HAP-1 (cell line): Measurements from ENCODE around the gene TREML2.

Experiments used
- DNase-seq, 2 experiments: peaks; one replicate each; pipeline ENCODE4 v3.0.0-alpha.2; 2016 to 2020; ENCODE audit warnings: low spot score in 2 of 2
- H3K27me3 ChIP-seq: fragments of 250-450 bp; sonication (Bioruptor Pico); 2 replicates; pipeline ENCODE4 v1.5.1; 2020; ENCODE audit warnings: low read depth, mild to moderate bottlenecking, moderate library complexity
- H3K36me3 ChIP-seq: fragments of 250-450 bp; sonication (Bioruptor Pico); replicated peaks from 2 replicates; pipeline ENCODE4 v1.5.1; 2020; ENCODE audit warnings: mild to moderate bottlenecking
- H3K4me1 ChIP-seq: fragments of 250-450 bp; sonication (Bioruptor Pico); 2 replicates; pipeline ENCODE4 v1.5.1; 2020; ENCODE audit warnings: mild to moderate bottlenecking
- H3K4me3 ChIP-seq: fragments of 250-450 bp; sonication (Bioruptor Pico); 2 replicates; pipeline ENCODE4 v1.5.1; 2020; ENCODE audit warnings: mild to moderate bottlenecking, moderate library complexity
- H3K9me3 ChIP-seq: fragments of 250-450 bp; sonication (Bioruptor Pico); 2 replicates; pipeline ENCODE4 v1.5.1; 2020; ENCODE audit warnings: mild to moderate bottlenecking, moderate library complexity
- in situ Hi-C: fragments of 300-500 bp; cut with MboI; formaldehyde crosslinking; loops from 3 replicates; pipeline ENCODE4 v1.14.3; 2020; ENCODE audit warnings: low sequenced_read_pairs, inconsistent platforms, mixed read lengths

Gene TREML2

DNA sequence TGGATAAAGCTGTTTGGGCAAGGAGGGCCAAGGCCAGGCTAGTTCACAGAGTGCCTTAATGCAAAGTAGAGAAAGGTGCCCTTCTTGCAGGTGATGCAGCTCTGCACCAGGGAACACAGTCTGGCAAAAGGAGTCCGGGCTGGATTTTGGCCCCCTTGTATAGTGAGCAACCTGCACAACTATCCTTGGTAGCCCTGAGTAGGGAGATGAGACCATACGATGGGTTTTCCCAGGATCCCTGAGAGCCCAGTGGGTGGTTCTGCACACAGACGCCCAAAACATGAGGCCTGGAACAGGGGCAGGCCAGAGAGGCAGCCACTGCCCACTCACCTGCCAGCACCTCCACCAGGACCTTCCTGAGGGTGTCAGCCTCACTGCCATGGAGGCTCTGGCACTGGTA lies 40.0 kb downstream of the TREML2 start:
- no peaks in the 10 kb centered on the region for H3K9me3 ChIP-seq
- no peaks in the 10 kb centered on the region for H3K4me1 ChIP-seq
- no peak overlapping the region for H3K4me3 ChIP-seq
- H3K27me3 ChIP-seq, result no peaks in the 10 kb centered on the region; the same call in 1 of the 2 replicates
- in situ Hi-C loops, result no loop called here
- no peaks in the 10 kb centered on the region for H3K36me3 ChIP-seq
- DNase-seq, result no peak

GRCh38 chr6:41159415-41160082 lies 41.4 kb downstream of the TREML2 start:
- Histone ChIP-seq H3K4me3 (no peak overlapping the region), H3K27me3 (no peaks in the 10 kb centered on the region), H3K36me3 (no peaks in the 10 kb centered on the region), H3K9me3 (no peaks in the 10 kb centered on the region), H3K4me1 (no peaks in the 10 kb centered on the region)
- in situ Hi-C loops, result no loop called here
- DNase-seq, result no peak

DNA sequence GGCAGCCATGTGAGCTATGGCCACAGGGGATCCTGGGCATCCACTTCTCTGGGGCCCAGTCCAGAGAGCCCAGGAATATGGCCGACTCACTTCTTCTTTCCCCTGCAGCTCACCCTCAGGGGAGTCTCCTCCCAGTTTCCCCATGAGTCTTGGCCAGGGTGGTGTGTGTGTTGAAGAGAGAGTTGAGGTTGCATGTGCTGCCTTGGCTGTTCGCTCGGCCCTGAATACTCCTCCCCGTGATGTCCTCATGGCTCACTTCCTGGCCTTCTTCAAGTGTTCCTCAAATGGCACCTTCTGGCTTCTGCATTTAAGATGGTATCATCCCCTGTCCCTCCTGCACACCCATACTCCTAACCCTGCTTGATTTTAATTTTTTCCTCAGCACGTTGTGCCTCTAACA lies 43.6 kb downstream of the TREML2 start:
- in situ Hi-C loops, result no loop called here
- Histone ChIP-seq H3K9me3 (no peaks in the 10 kb centered on the region), H3K4me1 (no peaks in the 10 kb centered on the region), H3K4me3 (no peak overlapping the region), H3K36me3 (no peaks in the 10 kb centered on the region), H3K27me3 (no peaks in the 10 kb centered on the region)
- DNase-seq, result no peak

- no peaks in the 10 kb centered on the region for H3K27me3 ChIP-seq
- H3K36me3 ChIP-seq, result no peaks in the 10 kb centered on the region
- in situ Hi-C loops, result no loop called here
- no peaks in the 10 kb centered on the region for H3K9me3 ChIP-seq
- H3K4me1 ChIP-seq, result no peaks in the 10 kb centered on the region
- H3K4me3 ChIP-seq, result no peak overlapping the region
- no peak for DNase-seq
Observed at GRCh38 chr6:41156771-41157170, 44.2 kb downstream of the TREML2 start.

DNA sequence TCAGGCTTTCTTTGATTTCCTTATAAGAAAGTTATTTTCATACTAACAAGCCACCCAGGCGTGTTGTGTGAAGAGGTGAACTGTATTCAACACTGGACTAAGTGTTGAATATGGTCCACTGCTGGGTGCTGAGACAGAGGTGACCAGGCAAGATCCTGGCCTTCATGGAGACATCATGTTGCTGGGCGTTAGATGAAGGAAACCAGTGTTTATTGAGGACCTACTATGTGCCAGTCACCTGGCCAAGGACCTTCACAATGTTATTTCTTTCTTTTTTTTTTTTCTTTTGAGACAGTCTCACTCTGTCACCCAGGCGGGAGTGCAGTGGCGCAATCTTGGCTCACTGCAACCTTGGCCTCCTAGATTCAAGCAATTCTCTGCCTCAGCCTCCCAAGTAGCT lies 44.9 kb downstream of the TREML2 start:
- no peaks in the 10 kb centered on the region for H3K4me1 ChIP-seq
- H3K27me3 ChIP-seq, result no peaks in the 10 kb centered on the region
- no peaks in the 10 kb centered on the region for H3K36me3 ChIP-seq
- in situ Hi-C loops, result no loop called here
- H3K4me3 ChIP-seq, result no peak overlapping the region
- H3K9me3 ChIP-seq, result no peaks in the 10 kb centered on the region
- no peak for DNase-seq

DNA sequence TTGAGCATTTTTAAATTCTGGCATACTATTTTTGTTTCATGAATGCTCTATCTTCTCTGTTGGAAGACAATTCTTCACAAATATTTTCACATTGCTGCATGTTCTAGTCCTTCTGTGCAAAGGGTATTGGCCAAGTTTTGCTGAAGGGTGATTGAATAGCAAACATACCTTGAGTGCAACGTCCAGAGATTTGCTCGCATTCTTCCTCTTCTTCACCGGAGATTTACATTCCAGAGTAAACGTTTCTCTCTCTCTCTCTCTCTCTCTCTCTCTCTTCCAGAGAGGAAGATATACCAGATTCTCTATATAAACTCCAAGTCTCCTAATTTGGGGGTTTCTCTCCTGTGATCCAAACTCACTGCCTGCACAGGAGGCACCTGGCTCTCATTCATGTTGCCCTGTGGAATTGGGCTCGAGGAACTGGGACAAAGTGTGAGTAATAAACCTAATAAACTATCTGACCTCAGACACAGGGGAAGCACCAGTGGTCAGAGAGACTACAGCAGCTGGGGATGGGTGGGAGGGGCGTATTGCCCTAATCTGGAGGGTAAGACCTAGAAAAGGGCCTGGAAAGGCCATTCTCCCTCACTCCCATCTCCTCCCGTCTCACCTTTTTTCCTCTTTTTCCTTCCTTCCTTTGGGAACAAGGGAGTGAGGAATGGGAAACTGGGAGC lies 45.7 kb downstream of the TREML2 start:
- Histone ChIP-seq H3K36me3 (no peaks in the 10 kb centered on the region), H3K27me3 (no peaks in the 10 kb centered on the region), H3K4me1 (no peaks in the 10 kb centered on the region), H3K9me3 (no peaks in the 10 kb centered on the region), H3K4me3 (no peak overlapping the region)
- no peak for DNase-seq
- in situ Hi-C loops, result no loop called here

DNA sequence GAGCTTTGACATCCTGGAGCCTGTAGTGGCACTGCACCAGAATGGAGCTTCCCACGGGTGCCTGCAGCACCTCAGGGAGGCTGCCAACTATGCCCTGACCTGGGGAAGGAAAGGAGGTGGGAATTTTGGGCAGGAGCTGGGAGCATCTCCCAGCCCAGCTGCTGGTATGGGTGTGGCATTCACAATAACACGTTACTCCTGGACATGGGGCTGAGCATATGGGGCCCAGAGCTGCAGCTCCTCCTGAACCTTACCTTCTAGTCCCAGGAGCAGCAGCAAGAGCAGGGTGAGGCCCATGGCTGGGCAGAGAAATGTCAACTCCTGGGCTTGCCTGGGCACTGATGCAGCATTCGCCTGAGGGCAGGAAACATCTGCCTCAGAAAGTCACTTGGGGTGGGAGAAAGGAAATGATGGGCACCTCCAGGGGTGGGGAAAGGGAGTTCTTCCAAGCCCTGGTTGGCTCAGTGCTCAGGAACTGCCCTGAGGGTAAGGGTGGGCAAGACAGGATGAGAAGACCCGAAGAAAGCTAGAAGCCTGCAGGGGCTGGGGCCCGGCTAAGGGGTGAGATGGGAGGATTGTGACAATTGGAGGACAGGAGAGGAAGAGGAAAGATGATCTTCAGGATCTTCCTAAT lies 46.8 kb downstream of the TREML2 start, which contains the start of gene TREML1:
Gene TREML1 (minus strand): TSS at position 356 of the 634 bp plus-strand sequence. CDS start 59 bp downstream, at position 297.
- in situ Hi-C loops, result no loop called here

DNA sequence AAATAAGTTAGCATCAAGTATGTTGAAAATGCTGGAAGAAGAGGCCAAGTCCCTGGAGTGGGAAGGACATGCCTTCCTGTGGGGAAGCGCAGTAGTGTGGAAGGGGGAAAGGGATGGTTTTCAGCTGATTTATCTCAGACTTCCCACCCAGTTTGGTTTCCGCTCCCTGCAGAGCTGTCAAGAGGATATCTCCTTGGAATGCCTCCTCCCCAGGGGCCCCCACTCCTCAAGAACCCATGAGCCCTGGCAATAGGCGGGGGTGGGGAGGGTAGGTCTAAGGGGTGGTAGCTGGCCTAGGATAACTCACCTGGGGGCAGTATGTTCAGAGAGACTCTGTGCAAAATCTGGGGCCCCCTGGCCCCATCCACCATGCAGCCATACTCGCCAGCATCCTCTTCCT lies 47.5 kb downstream of the TREML2 start:
- in situ Hi-C loops, result no loop called here
- Histone ChIP-seq H3K36me3 (no peaks in the 10 kb centered on the region), H3K4me3 (no peak overlapping the region)

More for the DNA sequence above, 46.8 kb downstream of the TREML2 start, which contains the start of gene TREML1:
- Histone ChIP-seq H3K27me3 (no peaks in the 10 kb centered on the region), H3K4me1 (no peaks in the 10 kb centered on the region), H3K9me3 (no peaks in the 10 kb centered on the region), H3K36me3 (no peaks in the 10 kb centered on the region), H3K4me3 (no peak within 1 kb of the TSS)
- DNase-seq, result no peak

GRCh38 chr6:41150671-41151070 lies 50.3 kb downstream of the TREML2 start:
- Histone ChIP-seq H3K27me3 (no peaks in the 10 kb centered on the region), H3K4me1 (no peaks in the 10 kb centered on the region), H3K9me3 (no peaks in the 10 kb centered on the region), H3K4me3 (no peak overlapping the region), H3K36me3 (no peaks in the 10 kb centered on the region)
- no peak for DNase-seq
- in situ Hi-C loops, result no loop called here

More for the DNA sequence above, 47.5 kb downstream of the TREML2 start:
- H3K9me3 ChIP-seq, result no peaks in the 10 kb centered on the region
- H3K4me1 ChIP-seq, result no peaks in the 10 kb centered on the region
- no peak for DNase-seq
- no peaks in the 10 kb centered on the region for H3K27me3 ChIP-seq

DNA sequence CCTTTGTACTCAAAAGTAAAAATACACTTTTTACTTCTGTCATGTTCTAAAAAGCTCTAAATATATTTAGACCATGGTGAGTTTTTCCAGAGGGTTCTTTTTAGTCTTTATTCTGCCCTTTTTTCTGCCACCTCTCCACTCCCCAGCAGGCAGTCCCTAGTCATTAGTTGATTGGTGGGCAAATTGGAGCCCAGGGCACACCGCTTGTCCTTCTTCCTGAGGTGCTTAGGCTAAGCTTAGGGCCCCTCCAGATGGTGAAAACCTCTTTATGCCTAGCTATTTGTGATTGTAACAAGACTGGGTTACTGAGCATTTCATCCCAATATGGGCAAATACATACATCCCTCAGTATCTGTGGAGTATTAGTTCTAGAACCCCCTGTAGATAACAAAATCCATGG lies 53.0 kb downstream of the TREML2 start:
- Histone ChIP-seq H3K36me3 (no peaks in the 10 kb centered on the region), H3K4me1 (no peaks in the 10 kb centered on the region), H3K9me3 (no peaks in the 10 kb centered on the region), H3K4me3 (no peak overlapping the region), H3K27me3 (no peaks in the 10 kb centered on the region)
- in situ Hi-C loops, result no loop called here
- DNase-seq, result no peak
